ENCODE measurements around the gene RPL13.
A peak's percentile ranks its signal among the peaks of the same experiment; 100 is the strongest.

RPL13 gene

GRCh38 chr16:89560378-89561141 lies at the start of gene RPL13:
RPL13 (plus strand) TSS chr16:89560682; CDS start chr16:89560960, 278 bp downstream.
- DNase-seq = peak; percentile 78 to 90

GRCh38 chr16:89511374-89511773 lies 49.1 kb upstream of the RPL13 start:
- no peak for DNase-seq

GRCh38 chr16:89512453-89512852 lies 48.0 kb upstream of the RPL13 start:
- no peak for DNase-seq

GRCh38 chr16:89517128-89517527 lies 43.4 kb upstream of the RPL13 start:
- DNase-seq = no peak

- DNase-seq = no peak
Measured at GRCh38 chr16:89519881-89520280, 40.6 kb upstream of the RPL13 start.

- DNase-seq = no peak
Measured at GRCh38 chr16:89522287-89522686, 38.2 kb upstream of the RPL13 start.

GRCh38 chr16:89523680-89524344 lies 36.7 kb upstream of the RPL13 start:
- no peak for DNase-seq

- DNase-seq = no peak
Measured at GRCh38 chr16:89525146-89525913, 35.2 kb upstream of the RPL13 start.

- no peak for DNase-seq
Measured at GRCh38 chr16:89529097-89529496, 31.4 kb upstream of the RPL13 start.

GRCh38 chr16:89530401-89531381 lies 29.8 kb upstream of the RPL13 start:
- no peak for DNase-seq

- no peak for DNase-seq
Measured at GRCh38 chr16:89531821-89532526, 28.5 kb upstream of the RPL13 start.

GRCh38 chr16:89534252-89534756 lies 26.2 kb upstream of the RPL13 start:
- DNase-seq = no peak

- DNase-seq = no peak
Measured at GRCh38 chr16:89536371-89536770, 24.1 kb upstream of the RPL13 start.

- DNase-seq = no peak
Measured at GRCh38 chr16:89536886-89537548, 23.5 kb upstream of the RPL13 start.

- DNase-seq = no peak
Measured at GRCh38 chr16:89537549-89537925, 22.9 kb upstream of the RPL13 start.

- no peak for DNase-seq
Measured at GRCh38 chr16:89538286-89538685, 22.2 kb upstream of the RPL13 start.

- DNase-seq = no peak
Measured at GRCh38 chr16:89540557-89540956, 19.9 kb upstream of the RPL13 start.

- DNase-seq = no peak
Measured at GRCh38 chr16:89541792-89542191, 18.7 kb upstream of the RPL13 start.

GRCh38 chr16:89544113-89544512 lies 16.4 kb upstream of the RPL13 start:
- no peak for DNase-seq

- DNase-seq = no peak
Measured at GRCh38 chr16:89544713-89545043, 15.8 kb upstream of the RPL13 start.

All from SW 1271 (cell line).